Breast epithelium (tissue), 3 donors: ENCODE results near the gene CITED1.

ENCODE experiments used
- POLR2A ChIP-seq: fragments of 450-650 bp; IDR thresholded peaks from one replicate; pipeline ENCODE4 v1.6.1; 2016; ENCODE audit warnings: antibody characterized with exemption, mild to moderate bottlenecking, moderate library complexity
- POLR2AphosphoS5 ChIP-seq, 3 donors: sonication (generic); formaldehyde crosslinking; IDR thresholded peaks; one replicate each; pipeline ENCODE4 v1.6.1; 2017; ENCODE audit warnings: antibody characterized with exemption in 3 of 3
- TF ChIP-seq, protein P1 (sequence below), 3 donors: fragments of 450-650 bp; IDR thresholded peaks; one replicate each; pipeline ENCODE4 v1.5.1; 2016 to 2017; ENCODE audit warnings: antibody characterized with exemption in 3 of 3, mild to moderate bottlenecking in 3 of 3, moderate library complexity in 3 of 3

DNA sequence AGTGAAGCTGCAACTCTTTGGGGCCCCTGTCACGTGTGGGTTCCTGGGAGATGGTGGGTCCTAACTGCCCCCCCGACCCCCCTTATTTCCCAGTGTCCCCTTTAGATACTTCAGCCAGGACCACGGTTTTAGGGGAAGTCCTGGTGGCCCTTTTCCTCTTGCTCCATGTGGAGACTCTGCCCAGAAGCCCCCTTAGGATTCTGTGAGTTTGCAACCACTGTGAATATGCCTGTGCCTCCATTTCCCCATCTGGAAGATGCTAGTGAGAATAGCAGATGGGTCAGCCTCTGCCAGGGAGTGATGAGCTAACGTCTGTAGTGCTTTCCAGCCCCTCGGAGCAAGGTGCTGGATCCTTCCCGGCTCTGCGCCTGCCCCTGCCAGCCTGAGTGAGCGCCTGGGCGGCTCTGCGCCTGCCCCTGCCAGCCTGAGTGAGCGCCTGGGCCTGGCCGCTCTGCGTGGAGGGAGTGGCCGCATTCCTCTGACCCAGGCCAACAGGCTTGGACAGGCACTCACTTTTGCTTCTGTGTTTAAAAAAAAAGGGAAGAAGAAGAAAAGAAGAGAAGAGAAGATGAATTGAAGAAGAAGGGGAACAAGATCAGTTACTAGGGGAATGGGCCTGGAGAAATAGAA lies 6.7 kb upstream of the CITED1 start:
- TF ChIP-seq, protein P1, sequence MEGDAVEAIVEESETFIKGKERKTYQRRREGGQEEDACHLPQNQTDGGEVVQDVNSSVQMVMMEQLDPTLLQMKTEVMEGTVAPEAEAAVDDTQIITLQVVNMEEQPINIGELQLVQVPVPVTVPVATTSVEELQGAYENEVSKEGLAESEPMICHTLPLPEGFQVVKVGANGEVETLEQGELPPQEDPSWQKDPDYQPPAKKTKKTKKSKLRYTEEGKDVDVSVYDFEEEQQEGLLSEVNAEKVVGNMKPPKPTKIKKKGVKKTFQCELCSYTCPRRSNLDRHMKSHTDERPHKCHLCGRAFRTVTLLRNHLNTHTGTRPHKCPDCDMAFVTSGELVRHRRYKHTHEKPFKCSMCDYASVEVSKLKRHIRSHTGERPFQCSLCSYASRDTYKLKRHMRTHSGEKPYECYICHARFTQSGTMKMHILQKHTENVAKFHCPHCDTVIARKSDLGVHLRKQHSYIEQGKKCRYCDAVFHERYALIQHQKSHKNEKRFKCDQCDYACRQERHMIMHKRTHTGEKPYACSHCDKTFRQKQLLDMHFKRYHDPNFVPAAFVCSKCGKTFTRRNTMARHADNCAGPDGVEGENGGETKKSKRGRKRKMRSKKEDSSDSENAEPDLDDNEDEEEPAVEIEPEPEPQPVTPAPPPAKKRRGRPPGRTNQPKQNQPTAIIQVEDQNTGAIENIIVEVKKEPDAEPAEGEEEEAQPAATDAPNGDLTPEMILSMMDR (IDR thresholded peaks at IDR 0.05): no peak
- TF ChIP-seq POLR2A: no peak
- no peak for TF ChIP-seq POLR2AphosphoS5 (IDR thresholded peaks at IDR 0.05)
